Mesendoderm (in vitro differentiated cells): Measurements from ENCODE around the gene NBEAL2.

Source experiments
- DNase-seq: peaks from one replicate; pipeline ENCODE4 v3.0.0; 2013
- H2AK5ac ChIP-seq: 2 replicates; pipeline ENCODE4 v1.6.1; 2013; ENCODE audit warnings: low read length, inconsistent platforms
- H2BK120ac ChIP-seq: 2 replicates; pipeline ENCODE4 v1.6.1; 2013; ENCODE audit warnings: low read depth, mild to moderate bottlenecking, low read length, moderate library complexity, mixed read lengths
- H2BK15ac ChIP-seq: replicated peaks from 2 replicates; pipeline ENCODE4 v1.6.1; 2013; ENCODE audit warnings: low read depth, mild to moderate bottlenecking, moderate library complexity
- H2BK5ac ChIP-seq: 2 replicates; pipeline ENCODE4 v1.6.1; 2013; ENCODE audit warnings: low read length, inconsistent platforms
- H3K18ac ChIP-seq: 2 replicates; pipeline ENCODE4 v1.6.1; 2013; ENCODE audit warnings: mild to moderate bottlenecking, low read length, mixed read lengths
- H3K23ac ChIP-seq: one replicate; pipeline ENCODE4 v1.6.1; 2013; ENCODE audit warnings: low read length
- H3K27ac ChIP-seq: 2 replicates; pipeline ENCODE4 v1.5.1; 2013; ENCODE audit warnings: low read depth, mild to moderate bottlenecking, inconsistent platforms, low read length, moderate library complexity
- H3K27me3 ChIP-seq: 2 replicates; pipeline ENCODE4 v1.6.1; 2013; ENCODE audit warnings: low read length, control low read depth, mild to moderate bottlenecking, inconsistent platforms; ENCODE audit not compliant: insufficient read depth, poor library complexity
- H3K36me3 ChIP-seq: 2 replicates; pipeline ENCODE4 v1.6.1; 2013; ENCODE audit warnings: low read length, inconsistent platforms; ENCODE audit not compliant: control insufficient read depth, insufficient read depth
- H3K4ac ChIP-seq: one replicate; pipeline ENCODE4 v1.6.1; 2013; ENCODE audit warnings: low read depth, mild to moderate bottlenecking, low read length, moderate library complexity
- H3K4me1 ChIP-seq: 2 replicates; pipeline ENCODE4 v1.6.1; 2013; ENCODE audit warnings: low read depth, low read length, inconsistent platforms; ENCODE audit not compliant: control insufficient read depth
- H3K4me2 ChIP-seq: 2 replicates; pipeline ENCODE4 v1.6.1; 2013; ENCODE audit warnings: low read length
- H3K4me3 ChIP-seq: 2 replicates; pipeline ENCODE4 v1.5.1; 2013; ENCODE audit warnings: mild to moderate bottlenecking, low read length
- H3K56ac ChIP-seq: one replicate; pipeline ENCODE4 v1.6.1; 2013; ENCODE audit warnings: low read length
- H3K79me1 ChIP-seq: 2 replicates; pipeline ENCODE4 v1.6.1; 2013; ENCODE audit warnings: low read length, inconsistent platforms
- H3K79me2 ChIP-seq: 2 replicates; pipeline ENCODE4 v1.6.1; 2013; ENCODE audit warnings: mild to moderate bottlenecking, low read length; ENCODE audit not compliant: control insufficient read depth, insufficient read depth
- H3K9ac ChIP-seq: 2 replicates; pipeline ENCODE4 v1.6.1; 2013; ENCODE audit warnings: low read length, inconsistent platforms
- H4K5ac ChIP-seq: one replicate; pipeline ENCODE4 v1.6.1; 2013; ENCODE audit warnings: low read length
- H4K8ac ChIP-seq: one replicate; pipeline ENCODE4 v1.6.1; 2013; ENCODE audit warnings: low read depth, mild to moderate bottlenecking, control low read depth, low read length, moderate library complexity
- WGBS: extraction: QIAGEN DNeasy Blood & Tissue Kit; methylation state at CpG from one replicate; pipeline ENCODE4 v1.1.7; 2013; ENCODE audit warnings: low lambda C conversion rate, missing lambda C conversion rate; ENCODE audit not compliant: insufficient coverage; ENCODE audit errors: extremely low coverage; 5-methylcytosine and 5-hydroxymethylcytosine counted together

The NBEAL2 gene

GRCh38 chr3:46982546-46982945 lies 3.1 kb downstream of the NBEAL2 start:
- Histone ChIP-seq H2BK5ac (no peak overlapping the region), H4K8ac (no peak overlapping the region), H3K36me3 (no peaks in the 10 kb centered on the region), H3K27ac (no peak overlapping the region), H3K23ac (no peak overlapping the region), H2BK120ac (no peak overlapping the region), H3K79me2 (no peaks in the 10 kb centered on the region), H3K18ac (no peak overlapping the region), H3K27me3 (no peaks in the 10 kb centered on the region), H3K4me3 (no peak overlapping the region), H3K4me2 (no peak overlapping the region), H2AK5ac (no peak overlapping the region), H2BK15ac (no peak overlapping the region), H3K4me1 (peaks cover 10% of the 10 kb centered on the region), H3K56ac (no peak overlapping the region), H4K5ac (no peak overlapping the region), H3K4ac (no peak overlapping the region), H3K9ac (no peak overlapping the region), H3K79me1 (peaks cover 3% of the 10 kb centered on the region)
- DNase-seq: no peak
- no CpG with 5 or more reads among the region's 2 CpGs for WGBS

DNA sequence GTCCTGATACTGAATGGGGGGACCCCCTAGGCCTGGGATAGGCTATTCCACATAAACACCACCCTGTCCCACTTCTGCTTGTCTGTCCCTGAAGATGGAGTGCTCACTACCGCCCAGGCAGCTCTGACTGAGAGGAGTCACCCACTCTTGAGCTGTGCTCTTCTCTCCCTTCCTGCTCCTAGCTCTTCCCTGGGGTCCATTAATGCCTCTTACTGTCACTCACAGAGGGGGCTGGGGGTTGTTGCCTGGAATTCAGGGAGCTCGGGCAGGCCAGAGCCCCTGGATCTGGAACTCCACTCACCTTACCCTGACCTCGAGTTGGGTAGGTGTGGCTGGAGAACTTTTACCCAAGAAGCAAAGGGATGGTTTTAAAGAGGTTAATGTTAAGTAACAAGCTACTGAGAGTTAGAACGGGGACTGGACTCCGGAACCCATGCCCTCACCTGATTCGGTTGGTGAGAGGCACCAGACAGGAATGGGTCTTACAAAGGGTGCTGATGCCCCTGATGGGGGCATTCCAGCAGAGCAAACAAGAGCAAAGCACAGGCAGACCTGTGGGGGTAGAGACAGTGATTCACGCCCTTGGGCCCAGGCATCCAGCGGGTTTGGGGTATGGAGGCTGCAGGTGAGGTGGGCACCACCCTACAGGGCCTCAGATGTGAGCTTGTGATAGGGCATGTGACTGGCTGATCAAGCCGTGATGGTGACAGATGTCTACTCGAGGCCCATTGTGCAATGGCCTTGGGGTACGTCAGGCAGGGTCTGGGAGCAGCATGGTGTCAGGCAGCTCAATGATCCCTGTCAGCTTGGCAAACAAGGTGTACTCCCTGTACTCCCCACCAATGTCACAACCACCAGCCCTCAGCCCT lies 5.4 kb downstream of the NBEAL2 start:
- Histone ChIP-seq H3K18ac (no peak overlapping the region), H2AK5ac (peak overlapping the region; percentile 55), H3K4me1 (peaks cover 18% of the 10 kb centered on the region), H2BK120ac (no peak overlapping the region), H3K79me1 (peaks cover 3% of the 10 kb centered on the region), H4K5ac (no peak overlapping the region), H4K8ac (no peak overlapping the region), H3K27ac (no peak overlapping the region), H3K79me2 (no peaks in the 10 kb centered on the region), H3K27me3 (no peaks in the 10 kb centered on the region), H3K56ac (no peak overlapping the region), H3K4me2 (no peak overlapping the region), H2BK15ac (no peak overlapping the region), H3K4me3 (no peak overlapping the region), H3K36me3 (no peaks in the 10 kb centered on the region), H3K23ac (no peak overlapping the region), H3K4ac (no peak overlapping the region), H3K9ac (no peak overlapping the region), H2BK5ac (no peak overlapping the region)
- no peak for DNase-seq
- no CpG with 5 or more reads among the region's 11 CpGs for WGBS

- no peak overlapping the region for H4K5ac ChIP-seq
- H3K79me2 ChIP-seq: no peaks in the 10 kb centered on the region
- H3K18ac ChIP-seq: no peak overlapping the region
- H3K27ac ChIP-seq: no peak overlapping the region
- H3K4me1 ChIP-seq: peaks cover 18% of the 10 kb centered on the region
- peaks cover 2% of the 10 kb centered on the region for H3K79me1 ChIP-seq
- no peaks in the 10 kb centered on the region for H3K36me3 ChIP-seq
- no peak for DNase-seq
- H3K4ac ChIP-seq: no peak overlapping the region
- WGBS: no CpG with 5 or more reads among the region's 5 CpGs
- no peak overlapping the region for H3K4me3 ChIP-seq
- H2BK120ac ChIP-seq: no peak overlapping the region
- no peak overlapping the region for H2BK15ac ChIP-seq
- no peak overlapping the region for H2BK5ac ChIP-seq
- H3K56ac ChIP-seq: no peak overlapping the region
- no peak overlapping the region for H4K8ac ChIP-seq
- H2AK5ac ChIP-seq: no peak overlapping the region
- H3K9ac ChIP-seq: no peak overlapping the region
- H3K27me3 ChIP-seq: no peaks in the 10 kb centered on the region
- H3K4me2 ChIP-seq: no peak overlapping the region
- no peak overlapping the region for H3K23ac ChIP-seq
These were observed 6.1 kb downstream of the NBEAL2 start for GRCh38 chr3:46985588-46985987.

- no peaks in the 10 kb centered on the region for H3K79me1 ChIP-seq
- no peak overlapping the region for H3K4ac ChIP-seq
- no peak overlapping the region for H2AK5ac ChIP-seq
- no peaks in the 10 kb centered on the region for H3K27me3 ChIP-seq
- no peaks in the 10 kb centered on the region for H3K36me3 ChIP-seq
- no peak overlapping the region for H4K5ac ChIP-seq
- H3K56ac ChIP-seq: no peak overlapping the region
- no peak overlapping the region for H3K18ac ChIP-seq
- H3K27ac ChIP-seq: no peak overlapping the region
- no peak overlapping the region for H3K9ac ChIP-seq
- WGBS: no CpG with 5 or more reads among the region's 4 CpGs
- H3K23ac ChIP-seq: no peak overlapping the region
- no peak overlapping the region for H3K4me2 ChIP-seq
- no peaks in the 10 kb centered on the region for H3K79me2 ChIP-seq
- H2BK15ac ChIP-seq: no peak overlapping the region
- peaks cover 18% of the 10 kb centered on the region for H3K4me1 ChIP-seq
- no peak overlapping the region for H2BK5ac ChIP-seq
- no peak overlapping the region for H4K8ac ChIP-seq
- H2BK120ac ChIP-seq: no peak overlapping the region
- DNase-seq: no peak
- H3K4me3 ChIP-seq: no peak overlapping the region
These were observed 6.7 kb downstream of the NBEAL2 start for GRCh38 chr3:46986055-46986730.

DNA sequence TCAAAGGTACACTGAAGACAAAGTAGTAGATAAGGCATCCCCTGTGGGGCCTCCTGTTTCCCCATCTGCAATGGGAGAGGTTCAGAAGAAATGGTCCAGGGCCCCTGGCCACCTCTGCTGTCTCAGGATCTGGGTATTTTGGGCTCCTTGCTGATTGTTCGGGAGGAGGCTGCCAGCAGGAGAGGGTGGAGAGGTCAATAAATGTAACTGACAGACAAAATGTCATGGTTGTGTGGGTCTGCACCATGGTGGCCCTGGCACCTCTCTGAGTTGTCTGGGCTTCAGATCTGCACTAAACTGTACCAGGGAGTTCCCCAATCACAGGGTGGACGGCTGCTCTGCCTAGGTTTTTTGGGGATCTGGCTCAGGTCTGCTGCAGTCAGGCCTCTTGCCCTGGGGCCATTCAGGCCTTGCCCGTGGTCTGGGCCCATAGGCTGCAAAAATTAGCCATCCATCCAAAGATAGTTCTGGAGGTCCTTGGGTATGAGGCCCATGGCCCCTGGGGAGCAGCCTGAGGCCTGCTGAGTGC lies 7.4 kb downstream of the NBEAL2 start:
- no peak overlapping the region for H4K5ac ChIP-seq
- H2AK5ac ChIP-seq: no peak overlapping the region
- no CpG with 5 or more reads among the region's 3 CpGs for WGBS
- H3K27me3 ChIP-seq: no peaks in the 10 kb centered on the region
- H3K79me2 ChIP-seq: no peaks in the 10 kb centered on the region
- no peak overlapping the region for H3K27ac ChIP-seq
- no peak overlapping the region for H3K23ac ChIP-seq
- no peaks in the 10 kb centered on the region for H3K36me3 ChIP-seq
- no peak overlapping the region for H3K4me3 ChIP-seq
- H3K18ac ChIP-seq: no peak overlapping the region
- peaks cover 14% of the 10 kb centered on the region for H3K4me1 ChIP-seq
- peak overlapping the region; percentile 32 for H2BK5ac ChIP-seq
- no peaks in the 10 kb centered on the region for H3K79me1 ChIP-seq
- H2BK120ac ChIP-seq: no peak overlapping the region
- H2BK15ac ChIP-seq: no peak overlapping the region
- H3K4me2 ChIP-seq: no peak overlapping the region
- no peak for DNase-seq
- peak overlapping the region; percentile 47 for H3K9ac ChIP-seq
- no peak overlapping the region for H4K8ac ChIP-seq
- no peak overlapping the region for H3K4ac ChIP-seq
- H3K56ac ChIP-seq: peak overlapping the region; percentile 37
